IMR-90 (cell line): ENCODE results near the gene OR6K3. TPM values are rescaled to one million over a fixed set of nuclear protein-coding genes. Genes with fewer than 3 reads are reported as not detected.

Experiments used
- ATAC-seq: fragments of 200-7000 bp; cut with Tn5 transposase; 2 replicates; pipeline ENCODE4 v1.9.1; 2020; ENCODE audit warnings: low read depth, mild to moderate bottlenecking, moderate library complexity
- BruUV-seq: library from RNA; stranded (reverse); fragments of 400-500 nt; replicated peaks from 2 replicates; lab custom pipeline; 2021; lab: Mats Ljungman, UMichigan
- CTCF ChIA-PET: fragments of 300-600 bp; formaldehyde crosslinking; extraction: SDS; loops from one replicate; lab custom pipeline; 2021; ENCODE audit warnings: antibody characterized with exemption; lab: Yijun Ruan, JAX
- POLR2A ChIA-PET: fragments of 300-600 bp; sonication (Branson Sonifier 250); formaldehyde crosslinking; loops from one replicate; lab custom pipeline; 2022; ENCODE audit warnings: antibody characterized with exemption; ENCODE audit not compliant: unreplicated experiment; lab: Charles Lee
- DNase-seq: peaks from one replicate; pipeline ENCODE4 v3.0.0; 2013
- H2AFZ ChIP-seq: replicated peaks from 2 replicates; pipeline ENCODE3; 2013; ENCODE audit warnings: low read length, mild to moderate bottlenecking; ENCODE audit not compliant: poor library complexity
- H2AK5ac ChIP-seq: 2 replicates; pipeline ENCODE4 v1.6.1; 2013; ENCODE audit warnings: low read depth, low read length, inconsistent platforms
- H2AK9ac ChIP-seq: replicated peaks from 2 replicates; pipeline ENCODE3; 2013; ENCODE audit warnings: mild to moderate bottlenecking, low read depth, low read length, moderate library complexity; ENCODE audit not compliant: poor library complexity
- H2BK120ac ChIP-seq: 2 replicates; pipeline ENCODE4 v1.6.1; 2013; ENCODE audit warnings: low read depth, low read length, inconsistent platforms
- H2BK15ac ChIP-seq: 3 replicates; pipeline ENCODE4 v1.6.1; 2013; ENCODE audit warnings: low read depth, low read length, inconsistent platforms
- H2BK20ac ChIP-seq: 2 replicates; pipeline ENCODE4 v1.6.1; 2013; ENCODE audit warnings: low read depth, mild to moderate bottlenecking, inconsistent platforms, low read length, moderate library complexity
- H2BK5ac ChIP-seq: 2 replicates; pipeline ENCODE4 v1.6.1; 2013; ENCODE audit warnings: mild to moderate bottlenecking, low read depth, low read length, inconsistent platforms; ENCODE audit not compliant: poor library complexity, severe bottlenecking
- H3K14ac ChIP-seq: replicated peaks from 2 replicates; pipeline ENCODE4 v1.6.1; 2013; ENCODE audit warnings: low read depth, low read length, inconsistent platforms
- H3K18ac ChIP-seq: 2 replicates; pipeline ENCODE4 v1.6.1; 2013; ENCODE audit warnings: low read depth, low read length, control low read depth
- H3K23ac ChIP-seq: 2 replicates; pipeline ENCODE4 v1.6.1; 2013; ENCODE audit warnings: low read depth, low read length, inconsistent platforms
- H3K27ac ChIP-seq: 2 replicates; pipeline ENCODE4 v1.5.1; 2013; ENCODE audit warnings: mild to moderate bottlenecking, control low read depth, low read length; ENCODE audit not compliant: insufficient read depth
- H3K27me3 ChIP-seq: 2 replicates; pipeline ENCODE4 v1.6.1; 2013; ENCODE audit warnings: low read length; ENCODE audit not compliant: control insufficient read depth, insufficient read depth
- H3K36me3 ChIP-seq: 2 replicates; pipeline ENCODE4 v1.6.1; 2013; ENCODE audit warnings: low read length, mixed read lengths; ENCODE audit not compliant: control insufficient read depth, insufficient read depth
- H3K4ac ChIP-seq: 2 replicates; pipeline ENCODE4 v1.6.1; 2013; ENCODE audit warnings: low read depth, low read length, inconsistent platforms
- H3K4me1 ChIP-seq: 2 replicates; pipeline ENCODE4 v1.6.1; 2013; ENCODE audit warnings: low read length, mixed read lengths; ENCODE audit not compliant: control insufficient read depth, insufficient read depth
- H3K4me2 ChIP-seq: 2 replicates; pipeline ENCODE4 v1.6.1; 2013; ENCODE audit warnings: low read depth, mild to moderate bottlenecking, control low read depth, low read length, moderate library complexity
- H3K4me3 ChIP-seq: 2 replicates; pipeline ENCODE4 v1.5.1; 2013; ENCODE audit warnings: low read depth, mild to moderate bottlenecking, control low read depth, low read length, moderate library complexity; ENCODE audit not compliant: insufficient read depth
- H3K56ac ChIP-seq: 2 replicates; pipeline ENCODE4 v1.6.1; 2013; ENCODE audit warnings: low read length, inconsistent platforms; ENCODE audit not compliant: insufficient read depth; ENCODE audit errors: extremely low read depth
- H3K79me1 ChIP-seq, 2 experiments: 2 replicates each; pipeline ENCODE4 v1.6.1; 2013; ENCODE audit warnings: low read length in 2 of 2, inconsistent platforms in 1 of 2, low read depth in 1 of 2
- H3K9ac ChIP-seq: 2 replicates; pipeline ENCODE4 v1.6.1; 2013; ENCODE audit warnings: low read depth, low read length, control low read depth
- H3K9me1 ChIP-seq: 2 replicates; pipeline ENCODE4 v1.6.1; 2013; ENCODE audit warnings: low read length, inconsistent platforms; ENCODE audit not compliant: insufficient read depth
- H3K9me3 ChIP-seq: 2 replicates; pipeline ENCODE4 v1.6.1; 2013; ENCODE audit warnings: low read length; ENCODE audit not compliant: control insufficient read depth, insufficient read depth
- H4K20me1 ChIP-seq: 2 replicates; pipeline ENCODE4 v1.6.1; 2013; ENCODE audit warnings: low read length, inconsistent platforms; ENCODE audit not compliant: insufficient read depth
- H4K5ac ChIP-seq: 2 replicates; pipeline ENCODE4 v1.6.1; 2013; ENCODE audit warnings: mild to moderate bottlenecking, low read depth, low read length, control low read depth
- H4K8ac ChIP-seq, 2 experiments: 2 replicates each; pipeline ENCODE4 v1.6.1; 2013; ENCODE audit warnings: low read depth in 2 of 2, low read length in 2 of 2, control low read depth in 1 of 2, inconsistent platforms in 1 of 2
- H4K91ac ChIP-seq: 2 replicates; pipeline ENCODE4 v1.6.1; 2013; ENCODE audit warnings: low read depth, low read length, inconsistent platforms; ENCODE audit not compliant: insufficient read depth
- BHLHE40 ChIP-seq: fragments of 150-350 bp; IDR thresholded peaks from 2 replicates; pipeline ENCODE4 v1.6.1; 2016; ENCODE audit warnings: mild to moderate bottlenecking, low read depth, low read length
- CEBPB ChIP-seq: IDR thresholded peaks from 2 replicates; pipeline ENCODE4 v1.6.1; 2012; ENCODE audit warnings: low read depth, low read length, improper control_type of control experiment
- CHD1 ChIP-seq: IDR thresholded peaks from 2 replicates; pipeline ENCODE4 v1.6.1; 2012; ENCODE audit warnings: low read depth, low read length, improper control_type of control experiment
- CTCF ChIP-seq: conservative IDR thresholded peaks from 2 replicates; pipeline ENCODE4 v1.5.1; 2012; ENCODE audit warnings: mild to moderate bottlenecking, low read depth, low read length, improper control_type of control experiment
- ELK1 ChIP-seq: fragments of 150-350 bp; IDR thresholded peaks from 2 replicates; pipeline ENCODE4 v1.6.1; 2016; ENCODE audit warnings: low read depth, mild to moderate bottlenecking, low read length, moderate library complexity, borderline replicate concordance
- FOS ChIP-seq: fragments of 150-350 bp; IDR thresholded peaks from 2 replicates; pipeline ENCODE4 v1.6.1; 2016; ENCODE audit warnings: low read depth, low read length
- MAFK ChIP-seq: IDR thresholded peaks from 2 replicates; pipeline ENCODE4 v1.6.1; 2012; ENCODE audit warnings: low read depth, low read length, improper control_type of control experiment
- MAZ ChIP-seq: IDR thresholded peaks from 2 replicates; pipeline ENCODE4 v1.6.1; 2012; ENCODE audit warnings: low read depth, mild to moderate bottlenecking, low read length, improper control_type of control experiment, moderate library complexity, borderline replicate concordance
- MXI1 ChIP-seq: IDR thresholded peaks from 2 replicates; pipeline ENCODE4 v1.6.1; 2012; ENCODE audit warnings: low read depth, mild to moderate bottlenecking, low read length, moderate library complexity, borderline replicate concordance
- NFE2L2 ChIP-seq: fragments of 150-350 bp; IDR thresholded peaks from 2 replicates; pipeline ENCODE4 v1.6.1; 2016; ENCODE audit warnings: low read depth, mild to moderate bottlenecking, low read length
- POLR2A ChIP-seq: IDR thresholded peaks from 2 replicates; pipeline ENCODE4 v1.6.1; 2012; ENCODE audit warnings: mild to moderate bottlenecking, low read depth, low read length
- RAD21 ChIP-seq: IDR thresholded peaks from 2 replicates; pipeline ENCODE4 v1.6.1; 2012; ENCODE audit warnings: low read length, improper control_type of control experiment
- RCOR1 ChIP-seq: IDR thresholded peaks from 2 replicates; pipeline ENCODE4 v1.6.1; 2012; ENCODE audit warnings: mild to moderate bottlenecking, low read length, improper control_type of control experiment; ENCODE audit not compliant: insufficient replicate concordance
- SMC3 ChIP-seq: fragments of 150-350 bp; IDR thresholded peaks from 2 replicates; pipeline ENCODE4 v1.6.1; 2016; ENCODE audit warnings: low read depth, mild to moderate bottlenecking, antibody characterized with exemption, low read length, moderate library complexity
- USF2 ChIP-seq: fragments of 150-350 bp; IDR thresholded peaks from 2 replicates; pipeline ENCODE4 v1.6.1; 2017; ENCODE audit warnings: mild to moderate bottlenecking, antibody characterized with exemption, low read length, low read depth
- WGBS, 2 experiments: methylation state at CpG; one replicate each; pipeline versions ENCODE4 v1.1.5 to v1.1.7; 2013; ENCODE audit warnings: missing lambda C conversion rate in 2 of 2; ENCODE audit not compliant: insufficient read length in 1 of 2; ENCODE audit errors: extremely low coverage in 2 of 2; 5-methylcytosine and 5-hydroxymethylcytosine counted together
- dilution Hi-C: fragments of 300-500 bp; cut with HindIII; formaldehyde crosslinking; loops from one replicate; pipeline ENCODE4 v1.14.3; 2018; ENCODE audit warnings: low sequenced_read_pairs; ENCODE audit not compliant: unreplicated experiment
- in situ Hi-C: fragments of 300-500 bp; cut with MboI; formaldehyde crosslinking; loops from 3 replicates; pipeline ENCODE4 v1.14.3; 2019; ENCODE audit warnings: low sequenced_read_pairs, inconsistent platforms, mixed read lengths
- intact Hi-C: fragments of 100-400 bp; cut with micrococcal nuclease; formaldehyde crosslinking; loops from 2 replicates; pipeline ENCODE4 v1.10.0; 2022
- polyA plus RNA-seq, 3 experiments: library from polyadenylated mRNA; depleted of rRNA; stranded (reverse); fragments of >200 nt; gene quantifications; 2 replicates each; pipeline ENCODE4 v1.2.3, GENCODE V29; 2012; ENCODE audit warnings: low replicate concordance in 1 of 3
- total RNA-seq: library from RNA; depleted of rRNA; stranded (reverse); fragments of >200 nt; gene quantifications from 2 replicates; pipeline ENCODE4 v1.2.3, GENCODE V29; 2012

OR6K3 gene
- total and polyA plus RNA-seq, 2 of the 4 experiments (the other 2 are of a cell fraction) = not detected

GRCh38 chr1:158681606-158682005 is 38.9 kb downstream of the OR6K3 start:
- no peak overlapping the region for H3K23ac ChIP-seq
- no peak overlapping the region for H3K18ac ChIP-seq
- H3K27ac ChIP-seq = no peak overlapping the region
- POLR2A ChIA-PET = no interaction called here
- no peak overlapping the region for H3K9ac ChIP-seq
- H2BK120ac ChIP-seq = no peak overlapping the region
- H2AK5ac ChIP-seq = no peak overlapping the region
- H3K36me3 ChIP-seq = no peaks in the 10 kb centered on the region
- DNase-seq (no peak), ATAC-seq (no peak)
- no TSS peak for BruUV-seq
- H4K91ac ChIP-seq = no peak overlapping the region
- H2BK5ac ChIP-seq = no peak overlapping the region
- no peaks in the 10 kb centered on the region for H3K9me3 ChIP-seq
- H3K14ac ChIP-seq = no peak overlapping the region
- intact Hi-C loops = no loop called here
- H3K27me3 ChIP-seq = no peaks in the 10 kb centered on the region
- H2AK9ac ChIP-seq = no peak overlapping the region
- no peak overlapping the region for H2BK20ac ChIP-seq
- in situ Hi-C loops = no loop called here
- H3K56ac ChIP-seq = no peak overlapping the region
- dilution Hi-C loops = no loop called here
- no peak overlapping the region for H3K4me2 ChIP-seq
- CTCF ChIA-PET = no interaction called here
- no peaks in the 10 kb centered on the region for H3K9me1 ChIP-seq
- H3K79me1 ChIP-seq = no peaks in the 10 kb centered on the region
- no peak overlapping the region for H3K4me3 ChIP-seq
- no peak overlapping the region for H2BK15ac ChIP-seq
- no peak overlapping the region for H3K4ac ChIP-seq
- no peak for TF ChIP-seq ELK1
- TF ChIP-seq USF2 = no peak
- TF ChIP-seq MXI1 = no peak
- TF ChIP-seq NFE2L2 = no peak
- no peak for TF ChIP-seq BHLHE40
- no peak for TF ChIP-seq SMC3
- TF ChIP-seq FOS = no peak
- no peak for TF ChIP-seq POLR2A
- TF ChIP-seq CHD1 = no peak
- TF ChIP-seq CEBPB = no peak
- TF ChIP-seq MAFK = no peak
- no peak for TF ChIP-seq CTCF
- no peak for TF ChIP-seq MAZ
- no peak for TF ChIP-seq RAD21
- TF ChIP-seq RCOR1 = no peak
- H3K4me1 ChIP-seq = no peaks in the 10 kb centered on the region
- WGBS, 2 experiments = no CpG with 5 or more reads among the region's 2 CpGs
- no peak overlapping the region for H4K5ac ChIP-seq
- no peak overlapping the region for H2AFZ ChIP-seq
- no peaks in the 10 kb centered on the region for H4K20me1 ChIP-seq
- H4K8ac ChIP-seq = no peak overlapping the region
